GM23248 (cell line): Measurements from ENCODE around the gene KDM4F. TPM values are rescaled to one million over a fixed set of nuclear protein-coding genes. Genes with fewer than 3 reads are reported as not detected.

ENCODE experiments used
- DNase-seq: peaks from one replicate; pipeline ENCODE4 v3.0.0-alpha.2; 2015
- H2AFZ ChIP-seq: fragments of 200-600 bp; sonication (generic); 2 replicates; pipeline ENCODE4 v1.6.1; 2016; ENCODE audit warnings: antibody characterized with exemption
- H3F3A ChIP-seq: fragments of 200-600 bp; sonication (generic); 2 replicates; pipeline ENCODE4 v1.6.1; 2016; ENCODE audit warnings: mild to moderate bottlenecking, antibody characterized with exemption, mixed run types; ENCODE audit not compliant: insufficient read depth
- H3K27ac ChIP-seq: fragments of 200-600 bp; sonication (generic); 2 replicates; pipeline ENCODE4 v1.5.1; 2016; ENCODE audit warnings: mild to moderate bottlenecking
- H3K27me3 ChIP-seq: fragments of 200-600 bp; sonication (generic); replicated peaks from 2 replicates; pipeline ENCODE4 v1.6.1; 2016; ENCODE audit warnings: mild to moderate bottlenecking; ENCODE audit not compliant: insufficient read depth
- H3K36me3 ChIP-seq: fragments of 200-600 bp; sonication (generic); 2 replicates; pipeline ENCODE4 v1.6.1; 2016; ENCODE audit warnings: low read depth, mild to moderate bottlenecking
- H3K4me1 ChIP-seq: fragments of 200-600 bp; sonication (generic); 2 replicates; pipeline ENCODE4 v1.6.1; 2016; ENCODE audit warnings: mild to moderate bottlenecking; ENCODE audit not compliant: insufficient read depth
- H3K4me2 ChIP-seq: fragments of 200-600 bp; sonication (generic); one replicate; pipeline ENCODE4 v1.6.1; 2016; ENCODE audit warnings: mild to moderate bottlenecking; ENCODE audit not compliant: unreplicated experiment
- H3K4me3 ChIP-seq: fragments of 200-600 bp; sonication (generic); 2 replicates; pipeline ENCODE4 v1.5.1; 2016; ENCODE audit warnings: mild to moderate bottlenecking
- H3K79me2 ChIP-seq: fragments of 200-600 bp; sonication (generic); 2 replicates; pipeline ENCODE4 v1.6.1; 2016; ENCODE audit warnings: mild to moderate bottlenecking; ENCODE audit not compliant: insufficient read depth
- H3K9ac ChIP-seq: fragments of 200-600 bp; sonication (generic); 2 replicates; pipeline ENCODE4 v1.6.1; 2016; ENCODE audit warnings: mild to moderate bottlenecking
- H3K9me2 ChIP-seq: fragments of 200-600 bp; sonication (generic); 2 replicates; pipeline ENCODE4 v1.6.1; 2016; ENCODE audit warnings: mixed run types, mild to moderate bottlenecking, moderate library complexity; ENCODE audit not compliant: insufficient read depth
- H3K9me3 ChIP-seq: fragments of 200-600 bp; sonication (generic); one replicate; pipeline ENCODE4 v1.6.1; 2017; ENCODE audit warnings: low read depth
- H4K20me1 ChIP-seq: fragments of 200-600 bp; sonication (generic); 2 replicates; pipeline ENCODE4 v1.6.0; 2016; ENCODE audit not compliant: insufficient read depth
- EZH2 ChIP-seq: fragments of 200-600 bp; sonication (generic); IDR thresholded peaks from 2 replicates; pipeline ENCODE4 v1.6.1; 2018; ENCODE audit warnings: antibody characterized with exemption, mild to moderate bottlenecking; ENCODE audit not compliant: insufficient read depth, poor library complexity, severe bottlenecking
- EZH2phosphoT487 ChIP-seq: fragments of 200-600 bp; sonication (generic); IDR thresholded peaks from 2 replicates; pipeline ENCODE4 v1.6.1; 2018; ENCODE audit warnings: antibody characterized with exemption, moderate library complexity, mild to moderate bottlenecking, low read depth; ENCODE audit not compliant: insufficient read depth
- WGBS, 2 experiments: methylation state at CpG; one replicate each; pipeline ENCODE4 v1.1.6; 2015 to 2017; ENCODE audit warnings: low lambda C conversion rate in 2 of 2, low coverage in 1 of 2; ENCODE audit errors: missing lambda C conversion rate in 2 of 2; 5-methylcytosine and 5-hydroxymethylcytosine counted together
- in situ Hi-C: fragments of 300-500 bp; cut with MboI; formaldehyde crosslinking; loops from 2 replicates; pipeline ENCODE4 v1.15.0; 2020
- polyA plus RNA-seq: library from polyadenylated mRNA; unstranded; fragments of >200 nt; fragmentation: Nextera tagmentation; extraction: Ambion mirVana; gene quantifications from 2 replicates; pipeline ENCODE4 v1.2.1, GENCODE V29; 2016
- total RNA-seq: library from RNA; depleted of rRNA; stranded (reverse); fragments of >200 nt; shearing (Covaris generic); gene quantifications from 2 replicates; pipeline ENCODE4 v1.2.3, GENCODE V29; 2014

KDM4F gene
- total and polyA plus RNA-seq, 2 experiments from 2014 or later, result not detected

- Histone ChIP-seq H3K27me3 (peaks cover 19% of the 10 kb centered on the region), H3F3A (no peaks in the 10 kb centered on the region), H3K27ac (no peak overlapping the region), H3K79me2 (no peaks in the 10 kb centered on the region), H3K4me3 (no peak overlapping the region), H3K9me2 (no peaks in the 10 kb centered on the region), H3K4me2 (no peak overlapping the region), H2AFZ (no peak overlapping the region), H3K9me3 (no peaks in the 10 kb centered on the region), H3K36me3 (no peaks in the 10 kb centered on the region), H3K4me1 (no peaks in the 10 kb centered on the region), H4K20me1 (no peaks in the 10 kb centered on the region), H3K9ac (no peak overlapping the region)
- 82 to 84% methylated on average over 8 of the region's 8 CpGs for whole genome bisulfite sequencing, 2 experiments
- no peak for DNase-seq
- in situ Hi-C loops, result no loop called here
- TF ChIP-seq EZH2phosphoT487 (no peak), EZH2 (no peak)
These were observed 8.7 kb downstream of the KDM4F start for GRCh38 chr11:95057959-95058358.

DNA sequence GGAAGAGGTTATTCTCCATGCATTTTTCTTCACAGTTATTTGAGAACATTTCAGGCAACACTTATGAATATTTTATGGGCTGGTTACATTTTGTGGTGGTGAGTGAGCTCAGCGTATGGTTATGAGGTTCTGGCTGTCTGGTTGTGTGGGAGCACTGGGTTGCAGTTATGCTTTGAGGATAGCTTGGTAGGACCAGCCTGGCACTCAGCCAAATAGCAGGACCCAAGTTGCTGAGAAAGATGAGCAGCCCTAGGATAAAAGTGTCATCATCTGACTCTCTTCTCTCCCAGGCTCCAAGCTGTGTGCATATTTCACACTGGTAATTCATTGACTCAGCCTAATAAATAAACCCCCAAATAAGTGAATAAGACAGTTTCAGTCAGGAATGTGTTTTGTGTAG lies 9.4 kb downstream of the KDM4F start:
- peak; percentile 35 for DNase-seq
- in situ Hi-C loops, result no loop called here
- Histone ChIP-seq H2AFZ (no peak overlapping the region), H3F3A (no peaks in the 10 kb centered on the region), H3K4me2 (no peak overlapping the region), H3K79me2 (no peaks in the 10 kb centered on the region), H3K27ac (no peak overlapping the region), H3K4me3 (no peak overlapping the region), H4K20me1 (no peaks in the 10 kb centered on the region), H3K4me1 (no peaks in the 10 kb centered on the region), H3K27me3 (peaks cover 19% of the 10 kb centered on the region), H3K9me3 (no peaks in the 10 kb centered on the region), H3K36me3 (no peaks in the 10 kb centered on the region), H3K9ac (no peak overlapping the region), H3K9me2 (no peaks in the 10 kb centered on the region)
- TF ChIP-seq EZH2phosphoT487 (no peak), EZH2 (no peak)
- WGBS, 2 experiments, result 38 to 52% methylated on average over 1 of the region's 1 CpG

DNA sequence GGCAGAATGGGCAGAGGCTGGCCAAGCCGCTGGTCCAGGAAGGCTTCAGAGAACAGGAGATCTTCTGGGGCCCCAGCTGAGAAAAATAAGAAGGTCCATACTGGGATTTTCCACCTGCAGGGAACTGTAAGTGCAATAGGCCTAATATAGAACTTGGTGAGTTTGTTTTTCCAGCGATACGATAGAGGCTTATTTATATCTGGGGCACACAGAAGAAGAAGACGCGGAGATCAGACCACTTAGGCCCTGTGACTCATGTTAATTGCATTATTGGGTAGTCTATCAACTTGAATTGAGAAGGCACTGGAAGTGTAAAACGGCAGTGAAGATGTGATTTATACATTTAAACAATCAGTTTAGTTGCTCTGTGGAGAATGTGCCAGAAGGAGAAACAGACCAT lies 9.8 kb downstream of the KDM4F start:
- TF ChIP-seq EZH2phosphoT487, result no peak
- no peak for TF ChIP-seq EZH2
- Histone ChIP-seq H3K9ac (no peak overlapping the region), H3F3A (no peaks in the 10 kb centered on the region), H3K79me2 (no peaks in the 10 kb centered on the region), H3K36me3 (no peaks in the 10 kb centered on the region), H3K9me3 (no peaks in the 10 kb centered on the region), H3K4me3 (no peak overlapping the region), H3K4me1 (no peaks in the 10 kb centered on the region), H4K20me1 (no peaks in the 10 kb centered on the region), H3K27me3 (peaks cover 18% of the 10 kb centered on the region), H3K27ac (no peak overlapping the region), H2AFZ (no peak overlapping the region), H3K4me2 (no peak overlapping the region), H3K9me2 (no peaks in the 10 kb centered on the region)
- DNase-seq, result no peak
- 87 to 90% methylated on average over 6 of the region's 6 CpGs for WGBS, 2 experiments
- in situ Hi-C loops, result no loop called here

- Histone ChIP-seq H3K4me3 (no peak overlapping the region), H3K27me3 (no peaks in the 10 kb centered on the region), H3K9me3 (no peaks in the 10 kb centered on the region), H2AFZ (no peak overlapping the region), H3K36me3 (no peaks in the 10 kb centered on the region), H3K4me2 (no peak overlapping the region), H3K4me1 (peaks cover 12% of the 10 kb centered on the region), H3K9me2 (no peaks in the 10 kb centered on the region), H3K9ac (no peak overlapping the region), H3K79me2 (peaks cover 25% of the 10 kb centered on the region), H3F3A (peaks cover 23% of the 10 kb centered on the region), H3K27ac (no peak overlapping the region), H4K20me1 (no peaks in the 10 kb centered on the region)
- no peak for DNase-seq
- TF ChIP-seq EZH2phosphoT487 (no peak), EZH2 (no peak)
- in situ Hi-C loops, result no loop called here
- 95 to 100% methylated on average over 1 of the region's 1 CpG for WGBS, 2 experiments
These were observed 16.1 kb downstream of the KDM4F start for GRCh38 chr11:95065336-95065735.

- peak within 1 kb of the TSS; percentile 99 for H3K4me3 ChIP-seq
- WGBS, 2 experiments, result 1% methylated on average over 4 of the region's 4 CpGs
- peaks cover 34% of the 10 kb centered on the region for H3K79me2 ChIP-seq
- DNase-seq, result no peak
- H3K27me3 ChIP-seq, result no peaks in the 10 kb centered on the region
- no peaks in the 10 kb centered on the region for H4K20me1 ChIP-seq
- no peaks in the 10 kb centered on the region for H3K36me3 ChIP-seq
- in situ Hi-C loops, result no loop called here
- H3K4me2 ChIP-seq, result peak within 1 kb of the TSS; percentile 98
- H3K4me1 ChIP-seq, result peaks cover 12% of the 10 kb centered on the region
- H3K9ac ChIP-seq, result peak within 1 kb of the TSS; percentile 93
- H3K9me3 ChIP-seq, result no peaks in the 10 kb centered on the region
- peak within 1 kb of the TSS; percentile 91 for H2AFZ ChIP-seq
- H3F3A ChIP-seq, result peaks cover 23% of the 10 kb centered on the region
- H3K9me2 ChIP-seq, result no peaks in the 10 kb centered on the region
- no peak for TF ChIP-seq EZH2phosphoT487
- no peak for TF ChIP-seq EZH2
- H3K27ac ChIP-seq, result peak within 1 kb of the TSS; percentile 85
These were observed 17.5 kb downstream of the KDM4F start, which contains the start of gene SRSF8 for GRCh38 chr11:95066716-95067038. Gene SRSF8, plus strand, starts transcription at chr11:95066919. Its CDS starts 308 bp downstream, at chr11:95067227.
